ENCODE results near the gene CDCA8.

DNA sequence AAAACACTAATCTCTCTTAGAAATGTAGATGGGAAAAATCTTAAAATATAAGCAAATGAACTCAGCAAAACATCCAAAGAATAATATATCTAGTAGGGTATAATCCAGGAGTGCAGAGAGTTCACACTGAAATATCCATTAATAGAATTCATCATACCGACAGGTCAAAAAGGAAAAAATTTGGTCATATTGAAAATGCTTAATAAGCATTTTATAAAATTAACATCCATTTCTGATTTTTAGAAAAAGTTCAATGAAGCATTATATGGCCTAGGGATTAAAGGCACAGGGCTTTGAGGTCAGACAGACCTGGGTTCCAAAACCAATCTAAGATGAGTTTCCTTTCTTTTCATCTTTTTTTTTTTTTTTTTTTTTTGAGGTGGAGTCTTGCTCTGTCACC lies 56.2 kb downstream of the CDCA8 start:
- no peak for TF ChIP-seq POLR2A (IDR thresholded peaks at IDR 0.05)
- TF ChIP-seq, protein P1, sequence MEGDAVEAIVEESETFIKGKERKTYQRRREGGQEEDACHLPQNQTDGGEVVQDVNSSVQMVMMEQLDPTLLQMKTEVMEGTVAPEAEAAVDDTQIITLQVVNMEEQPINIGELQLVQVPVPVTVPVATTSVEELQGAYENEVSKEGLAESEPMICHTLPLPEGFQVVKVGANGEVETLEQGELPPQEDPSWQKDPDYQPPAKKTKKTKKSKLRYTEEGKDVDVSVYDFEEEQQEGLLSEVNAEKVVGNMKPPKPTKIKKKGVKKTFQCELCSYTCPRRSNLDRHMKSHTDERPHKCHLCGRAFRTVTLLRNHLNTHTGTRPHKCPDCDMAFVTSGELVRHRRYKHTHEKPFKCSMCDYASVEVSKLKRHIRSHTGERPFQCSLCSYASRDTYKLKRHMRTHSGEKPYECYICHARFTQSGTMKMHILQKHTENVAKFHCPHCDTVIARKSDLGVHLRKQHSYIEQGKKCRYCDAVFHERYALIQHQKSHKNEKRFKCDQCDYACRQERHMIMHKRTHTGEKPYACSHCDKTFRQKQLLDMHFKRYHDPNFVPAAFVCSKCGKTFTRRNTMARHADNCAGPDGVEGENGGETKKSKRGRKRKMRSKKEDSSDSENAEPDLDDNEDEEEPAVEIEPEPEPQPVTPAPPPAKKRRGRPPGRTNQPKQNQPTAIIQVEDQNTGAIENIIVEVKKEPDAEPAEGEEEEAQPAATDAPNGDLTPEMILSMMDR (IDR thresholded peaks at IDR 0.05) = no peak

Measured in Peyer's patch (tissue), 4 donors.